ENCODE results near the gene VENTX.
"Not testable (repeated sequence)": the region's sequence is repeated elsewhere in the genome, so short reads cannot be mapped to it uniquely, and the experiment has no call there.

Gene VENTX

GRCh38 chr10:133230387-133231195 is 7.1 kb upstream of the VENTX start:
- FAIRE-seq (no peak), DNase-seq (ENCODE audit: insufficient read length) (no peak)
- TF ChIP-seq TAF1 (IDR thresholded peaks at IDR 0.05; ENCODE audit: borderline replicate concordance, low read depth, low read length) (no peak), POLR2AphosphoS5 (IDR thresholded peaks at IDR 0.05; ENCODE audit: low read depth, low read length) (no peak), POLR2A (IDR thresholded peaks at IDR 0.05; ENCODE audit: low read depth, low read length) (no peak)

DNA sequence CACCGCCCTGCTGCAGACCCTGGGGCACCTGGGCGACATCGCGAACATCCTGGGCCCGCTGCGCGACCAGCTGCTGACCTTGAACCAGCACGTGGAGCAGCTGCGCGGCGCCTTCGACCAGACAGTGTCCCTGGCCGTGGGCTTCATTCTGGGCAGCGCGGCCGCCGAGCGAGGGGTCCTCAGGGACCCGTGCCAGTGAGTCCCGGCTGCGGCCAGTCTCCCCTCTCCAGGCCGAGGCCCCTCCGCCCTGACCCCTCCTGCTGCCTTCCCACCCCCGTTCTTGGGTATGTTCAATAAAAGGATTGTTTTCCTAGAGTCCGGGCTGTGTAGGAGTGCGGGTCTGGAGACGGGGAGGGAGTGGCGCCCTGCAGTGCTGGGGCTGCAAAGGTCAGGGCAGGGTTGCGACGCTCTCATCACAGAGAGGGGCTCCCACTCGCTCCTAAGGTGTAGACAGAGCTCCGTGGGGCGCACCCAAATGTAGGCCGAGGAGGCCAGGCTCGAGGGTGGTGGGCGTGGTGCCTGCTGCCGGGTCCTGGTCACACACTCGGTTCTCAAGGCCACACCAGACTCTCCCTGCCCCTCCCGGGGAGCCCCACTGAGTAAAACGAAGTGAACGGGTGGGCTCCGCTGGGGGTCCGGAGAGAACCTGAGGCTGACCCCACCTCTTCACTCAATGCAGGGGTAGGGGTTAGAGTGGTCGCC is 6.3 kb upstream of the VENTX start:
- FAIRE-seq: no peak

DNA sequence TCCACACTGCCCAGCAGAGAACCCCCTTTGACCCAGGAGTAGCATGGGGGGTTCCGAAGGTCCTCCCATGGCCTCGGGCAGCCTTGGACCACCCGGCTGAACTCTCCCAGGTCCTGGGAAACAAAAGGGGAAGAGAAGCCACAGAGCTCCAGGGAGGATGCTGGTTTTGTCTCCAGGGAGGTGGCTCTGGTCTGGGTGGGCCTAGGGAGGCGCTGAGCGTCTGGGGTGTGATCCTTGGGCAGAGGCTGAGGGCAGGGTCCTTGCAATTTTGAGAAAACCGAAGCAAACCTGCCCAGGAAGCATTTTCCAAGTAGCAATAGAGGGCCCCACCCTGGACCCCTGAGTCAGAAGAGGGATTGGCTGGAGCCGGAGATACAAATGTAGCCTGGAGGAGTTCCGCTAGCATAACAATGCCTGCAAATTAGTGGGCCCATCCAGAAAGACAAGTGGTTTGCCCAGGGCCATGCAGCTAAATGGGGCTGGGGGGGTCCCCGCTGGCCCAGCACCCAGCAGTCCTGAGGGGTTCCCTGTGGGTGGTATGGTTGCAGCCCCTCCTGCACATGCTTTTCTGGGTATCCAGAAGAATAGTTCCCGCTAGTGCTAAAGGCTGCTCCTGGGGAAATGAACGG is 5.6 kb upstream of the VENTX start:
- DNase-seq (ENCODE audit: insufficient read length) (no peak), FAIRE-seq (no peak)
- TF ChIP-seq POLR2A (IDR thresholded peaks at IDR 0.05; ENCODE audit: low read depth, low read length) (no peak), POLR2AphosphoS5 (IDR thresholded peaks at IDR 0.05; ENCODE audit: low read depth, low read length) (no peak), TAF1 (IDR thresholded peaks at IDR 0.05; ENCODE audit: borderline replicate concordance, low read depth, low read length) (no peak)

More for the DNA sequence above, 6.3 kb upstream of the VENTX start:
- TF ChIP-seq POLR2AphosphoS5 (IDR thresholded peaks at IDR 0.05; ENCODE audit: low read depth, low read length) (no peak), TAF1 (IDR thresholded peaks at IDR 0.05; ENCODE audit: borderline replicate concordance, low read depth, low read length) (no peak), POLR2A (IDR thresholded peaks at IDR 0.05; ENCODE audit: low read depth, low read length) (no peak)
- no peak for DNase-seq (ENCODE audit: insufficient read length)

- DNase-seq (ENCODE audit: insufficient read length); FAIRE-seq: not testable (repeated sequence)
These were observed 2.9 kb upstream of the VENTX start for GRCh38 chr10:133234796-133235195.

GRCh38 chr10:133235265-133235855 is 2.3 kb upstream of the VENTX start:
- TF ChIP-seq POLR2A (IDR thresholded peaks at IDR 0.05; ENCODE audit: low read depth, low read length) (no peak), TAF1 (IDR thresholded peaks at IDR 0.05; ENCODE audit: borderline replicate concordance, low read depth, low read length) (no peak), POLR2AphosphoS5 (IDR thresholded peaks at IDR 0.05; ENCODE audit: low read depth, low read length) (no peak)
- FAIRE-seq (no peak), DNase-seq (ENCODE audit: insufficient read length) (no peak)

DNA sequence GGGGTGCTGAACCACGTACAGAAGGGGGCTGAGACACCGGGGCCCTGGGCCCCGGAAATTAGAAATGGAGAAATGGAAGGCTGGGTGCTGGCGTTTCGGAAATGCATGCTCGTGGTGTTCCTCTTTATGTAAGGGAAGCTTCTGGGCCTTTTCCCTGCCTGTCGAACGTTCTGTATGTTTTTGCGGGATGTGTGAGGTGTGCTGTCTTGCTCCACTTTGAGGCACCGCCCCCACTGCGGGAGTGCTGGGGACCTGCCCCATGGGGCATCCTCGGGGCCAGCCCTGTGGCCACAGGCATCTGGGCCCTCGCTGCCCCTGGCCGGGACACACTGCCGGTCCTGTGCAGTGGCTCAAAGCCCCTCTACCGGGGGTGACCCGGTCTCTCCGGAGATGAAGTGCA is 1.7 kb upstream of the VENTX start:
- FAIRE-seq (no peak), DNase-seq (ENCODE audit: insufficient read length) (no peak)
- no peak for TF ChIP-seq POLR2AphosphoS5 (IDR thresholded peaks at IDR 0.05; ENCODE audit: low read depth, low read length)
- no peak for TF ChIP-seq POLR2A (IDR thresholded peaks at IDR 0.05; ENCODE audit: low read depth, low read length)
- no peak for TF ChIP-seq TAF1 (IDR thresholded peaks at IDR 0.05; ENCODE audit: borderline replicate concordance, low read depth, low read length)

- no peak for FAIRE-seq
- no peak for DNase-seq (ENCODE audit: insufficient read length)
- no peak for TF ChIP-seq POLR2AphosphoS5 (IDR thresholded peaks at IDR 0.05; ENCODE audit: low read depth, low read length)
- no peak for TF ChIP-seq TAF1 (IDR thresholded peaks at IDR 0.05; ENCODE audit: borderline replicate concordance, low read depth, low read length)
- no peak for TF ChIP-seq POLR2A (IDR thresholded peaks at IDR 0.05; ENCODE audit: low read depth, low read length)
These were observed 1.0 kb upstream of the VENTX start for GRCh38 chr10:133236401-133237240.

DNA sequence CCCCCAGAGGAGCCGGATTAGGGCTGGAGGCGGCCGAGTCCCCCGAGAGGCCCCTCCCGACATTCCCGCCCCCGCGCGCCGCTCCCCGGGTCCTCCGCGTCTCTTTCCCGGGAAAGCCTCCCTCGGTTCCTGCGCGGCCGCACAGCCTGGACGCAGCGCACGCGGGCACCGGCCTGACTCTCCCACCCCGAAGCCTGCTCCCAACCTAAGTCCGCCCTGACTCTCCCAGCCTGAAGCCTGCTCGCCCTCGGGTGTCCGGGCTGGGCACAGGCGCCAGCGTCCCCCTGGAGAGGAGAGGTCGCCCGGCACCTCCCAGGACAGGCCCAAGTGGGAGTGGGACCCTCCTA is 441 bp upstream of the VENTX start:
- TF ChIP-seq POLR2AphosphoS5 (IDR thresholded peaks at IDR 0.05; ENCODE audit: low read depth, low read length) (no peak), POLR2A (IDR thresholded peaks at IDR 0.05; ENCODE audit: low read depth, low read length) (no peak), TAF1 (IDR thresholded peaks at IDR 0.05; ENCODE audit: borderline replicate concordance, low read depth, low read length) (no peak)
- DNase-seq (ENCODE audit: insufficient read length): no peak
- no peak for FAIRE-seq

DNA sequence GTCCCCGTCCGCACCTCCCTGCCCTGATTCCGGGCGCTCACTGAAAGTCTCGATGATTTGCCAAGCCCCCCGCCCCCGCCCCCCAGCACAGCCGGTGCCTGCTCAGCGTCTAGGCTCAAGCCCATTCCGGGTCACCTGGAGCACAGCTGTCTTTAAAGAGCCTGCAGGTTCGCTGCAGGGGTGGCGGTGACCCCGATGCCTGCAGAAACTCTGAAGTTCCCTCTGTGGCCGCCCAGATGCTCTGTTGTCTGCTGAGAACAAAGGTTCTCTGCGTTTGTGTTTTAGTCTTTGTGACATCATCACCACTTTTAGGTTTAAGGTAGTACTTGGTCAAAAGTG is 780 bp downstream of the VENTX start:
- FAIRE-seq: no peak
- DNase-seq (ENCODE audit: insufficient read length): no peak
- TF ChIP-seq TAF1 (IDR thresholded peaks at IDR 0.05; ENCODE audit: borderline replicate concordance, low read depth, low read length) (no peak), POLR2A (IDR thresholded peaks at IDR 0.05; ENCODE audit: low read depth, low read length) (no peak), POLR2AphosphoS5 (IDR thresholded peaks at IDR 0.05; ENCODE audit: low read depth, low read length) (no peak)

- DNase-seq (ENCODE audit: insufficient read length): no peak
- FAIRE-seq: no peak
- TF ChIP-seq TAF1 (IDR thresholded peaks at IDR 0.05; ENCODE audit: borderline replicate concordance, low read depth, low read length) (no peak), POLR2A (IDR thresholded peaks at IDR 0.05; ENCODE audit: low read depth, low read length) (no peak), POLR2AphosphoS5 (IDR thresholded peaks at IDR 0.05; ENCODE audit: low read depth, low read length) (no peak)
These were observed 2.3 kb downstream of the VENTX start for GRCh38 chr10:133239990-133240389.
